Kidney (tissue), 14 donors: Measurements from ENCODE around the gene PDZRN4. TPM values are rescaled to one million over a fixed set of nuclear protein-coding genes. Genes with fewer than 3 reads are reported as not detected.

Experiments
- DNase-seq, 5 donors: peaks; one replicate each; pipeline ENCODE4 v3.0.0-alpha.2; 2013 to 2020
- FAIRE-seq: peaks from 2 replicates; lab custom pipeline; 2012; peaks lifted over from hg19 to GRCh38; lab: Jason Lieb, UNC
- H3K27ac ChIP-seq, 2 donors: one replicate each; pipeline ENCODE4 v1.7.0; 2013; ENCODE audit warnings: low read depth in 2 of 2, low read length in 2 of 2, inconsistent platforms in 1 of 2
- H3K27me3 ChIP-seq: one replicate; pipeline ENCODE4 v1.7.1; 2013; ENCODE audit warnings: low read length, inconsistent platforms; ENCODE audit not compliant: control insufficient read depth, insufficient read depth
- H3K36me3 ChIP-seq, 3 donors: one replicate each; pipeline versions ENCODE4 v1.7.0 to v1.7.1; 2013; ENCODE audit warnings: low read length in 3 of 3, control low read depth in 1 of 3, inconsistent platforms in 1 of 3; ENCODE audit not compliant: insufficient read depth in 3 of 3, control insufficient read depth in 2 of 3
- H3K4me1 ChIP-seq, 3 donors: one replicate each; pipeline versions ENCODE4 v1.7.0 to v1.7.1; 2013; ENCODE audit warnings: low read length in 3 of 3, inconsistent platforms in 1 of 3, low read depth in 1 of 3; ENCODE audit not compliant: control insufficient read depth in 2 of 3, insufficient read depth in 2 of 3
- H3K4me3 ChIP-seq, 3 donors: one replicate each; pipeline versions ENCODE4 v1.7.0 to v1.8.1; 2013; ENCODE audit warnings: low read length in 3 of 3, control low read depth in 1 of 3, inconsistent platforms in 1 of 3
- H3K9ac ChIP-seq, 3 donors: one replicate each; pipeline versions ENCODE4 v1.7.0 to v1.7.1; 2013; ENCODE audit warnings: low read length in 3 of 3, control low read depth in 1 of 3, inconsistent platforms in 1 of 3
- H3K9me3 ChIP-seq, 3 donors: one replicate each; pipeline versions ENCODE4 v1.7.0 to v1.7.1; 2013; ENCODE audit warnings: low read length in 3 of 3, control low read depth in 1 of 3, inconsistent platforms in 1 of 3; ENCODE audit not compliant: control insufficient read depth in 2 of 3, insufficient read depth in 1 of 3
- intact Hi-C: fragments of 100-400 bp; cut with DNase I; formaldehyde crosslinking; loops from one replicate; pipeline ENCODE4 v1.11.1; 2022
- polyA plus RNA-seq: library from polyadenylated mRNA; stranded (reverse); fragments of 350-450 nt; fragmentation: Illumina TruSeq; extraction: RNeasy Lipid Tissue Mini Kit (QIAGEN cat#74804); gene quantifications from one replicate; pipeline ENCODE4 v1.2.3, GENCODE V29; 2014; ENCODE audit warnings: low read depth, low replicate concordance; ENCODE audit not compliant: insufficient read depth
- total RNA-seq: library from RNA; stranded (reverse); fragmentation: NEBNext Ultra II Directional; extraction: Animal tissue kit (Norgen Biotek cat#: 25700); gene quantifications from one replicate; pipeline ENCODE4 v1.2.1, GENCODE V29; 2021
- TF ChIP-seq, protein P1 (sequence below): IDR thresholded peaks from 3 replicates; pipeline ENCODE4 v1.5.1; 2012; ENCODE audit warnings: mild to moderate bottlenecking, moderate library complexity, borderline replicate concordance; ENCODE audit not compliant: insufficient read depth; ENCODE audit errors: extremely low read depth
- donor health status: control.
- donor health status: control.
- donor health status: control.
- donor health status: control.
- donor health status: control.
- donor health status: DM: yes; HTN: yes; CAD: no.
- donor health status: Normal renal cell carcinoma (clear cell type).

Gene PDZRN4
- total and polyA plus RNA-seq, 2 donors from 2014 or later, result 0.56 to 2.1 TPM

DNA sequence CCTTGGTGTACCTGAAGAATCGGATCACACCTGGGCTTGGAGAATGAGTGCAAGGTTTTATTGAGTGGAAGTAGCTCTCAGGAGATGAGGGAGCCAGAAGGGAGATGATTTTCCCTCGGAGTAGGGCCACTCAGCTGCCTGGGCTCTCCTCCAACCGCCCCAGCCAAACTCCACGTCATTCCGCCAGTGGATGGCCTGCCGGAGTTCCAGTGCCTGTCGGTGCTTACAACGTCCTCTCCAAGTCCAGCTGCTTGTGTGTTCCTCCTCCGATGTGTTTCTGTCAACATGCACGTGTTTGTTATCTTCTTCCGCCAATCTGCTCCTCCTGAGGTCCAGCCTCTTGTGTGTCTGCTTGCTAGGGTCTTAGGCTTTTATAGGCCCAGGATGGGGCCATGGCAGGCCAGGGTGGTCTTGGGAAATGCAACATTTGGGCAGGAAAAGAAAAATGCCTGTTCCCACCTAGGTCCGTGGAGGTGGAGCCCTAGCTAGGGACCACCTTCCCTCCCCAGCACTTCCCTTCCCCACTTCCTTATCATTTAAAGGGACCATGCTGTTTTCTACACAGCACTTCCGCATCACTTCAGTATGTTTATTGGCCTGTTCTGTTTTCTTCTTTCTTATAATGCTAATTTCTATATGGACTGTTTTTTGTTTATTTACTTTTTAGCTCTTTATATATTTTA, 343.2 kb downstream of the PDZRN4 start:
- intact Hi-C loops, result no loop called here
- no peak for FAIRE-seq
- Histone ChIP-seq H3K4me1 (no peaks in the 10 kb centered on the region), H3K27ac (no peak overlapping the region), H3K9me3 (no peaks in the 10 kb centered on the region), H3K36me3 (no peaks in the 10 kb centered on the region), H3K9ac (no peak overlapping the region), H3K4me3 (no peak overlapping the region), H3K27me3 (no peaks in the 10 kb centered on the region)
- TF ChIP-seq, protein P1, sequence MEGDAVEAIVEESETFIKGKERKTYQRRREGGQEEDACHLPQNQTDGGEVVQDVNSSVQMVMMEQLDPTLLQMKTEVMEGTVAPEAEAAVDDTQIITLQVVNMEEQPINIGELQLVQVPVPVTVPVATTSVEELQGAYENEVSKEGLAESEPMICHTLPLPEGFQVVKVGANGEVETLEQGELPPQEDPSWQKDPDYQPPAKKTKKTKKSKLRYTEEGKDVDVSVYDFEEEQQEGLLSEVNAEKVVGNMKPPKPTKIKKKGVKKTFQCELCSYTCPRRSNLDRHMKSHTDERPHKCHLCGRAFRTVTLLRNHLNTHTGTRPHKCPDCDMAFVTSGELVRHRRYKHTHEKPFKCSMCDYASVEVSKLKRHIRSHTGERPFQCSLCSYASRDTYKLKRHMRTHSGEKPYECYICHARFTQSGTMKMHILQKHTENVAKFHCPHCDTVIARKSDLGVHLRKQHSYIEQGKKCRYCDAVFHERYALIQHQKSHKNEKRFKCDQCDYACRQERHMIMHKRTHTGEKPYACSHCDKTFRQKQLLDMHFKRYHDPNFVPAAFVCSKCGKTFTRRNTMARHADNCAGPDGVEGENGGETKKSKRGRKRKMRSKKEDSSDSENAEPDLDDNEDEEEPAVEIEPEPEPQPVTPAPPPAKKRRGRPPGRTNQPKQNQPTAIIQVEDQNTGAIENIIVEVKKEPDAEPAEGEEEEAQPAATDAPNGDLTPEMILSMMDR, result no peak
- no peak for DNase-seq

DNA sequence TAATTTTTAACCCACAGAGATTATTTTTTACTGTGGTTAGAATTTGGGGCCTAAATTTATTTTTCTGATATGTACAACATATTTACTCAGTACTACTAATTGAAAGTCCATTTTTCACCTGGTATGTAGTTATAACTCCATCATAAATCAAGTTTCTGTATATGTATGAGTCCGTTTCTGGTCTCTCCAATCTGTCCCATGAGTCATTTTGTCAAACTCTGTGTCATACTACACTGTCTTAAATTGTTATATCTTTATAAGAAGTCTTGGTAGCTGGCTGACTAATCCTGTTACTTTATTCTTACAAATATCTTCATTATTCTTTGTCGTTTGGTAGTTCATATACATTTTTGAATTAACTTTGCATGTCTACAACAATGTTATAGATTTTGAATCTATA, 344.0 kb downstream of the PDZRN4 start:
- TF ChIP-seq, protein P1, result no peak
- Histone ChIP-seq H3K9me3 (no peaks in the 10 kb centered on the region), H3K27ac (no peak overlapping the region), H3K36me3 (no peaks in the 10 kb centered on the region), H3K4me3 (no peak overlapping the region), H3K27me3 (no peaks in the 10 kb centered on the region), H3K9ac (no peak overlapping the region), H3K4me1 (no peaks in the 10 kb centered on the region)
- intact Hi-C loops, result no loop called here
- DNase-seq (no peak), FAIRE-seq (no peak)

DNA sequence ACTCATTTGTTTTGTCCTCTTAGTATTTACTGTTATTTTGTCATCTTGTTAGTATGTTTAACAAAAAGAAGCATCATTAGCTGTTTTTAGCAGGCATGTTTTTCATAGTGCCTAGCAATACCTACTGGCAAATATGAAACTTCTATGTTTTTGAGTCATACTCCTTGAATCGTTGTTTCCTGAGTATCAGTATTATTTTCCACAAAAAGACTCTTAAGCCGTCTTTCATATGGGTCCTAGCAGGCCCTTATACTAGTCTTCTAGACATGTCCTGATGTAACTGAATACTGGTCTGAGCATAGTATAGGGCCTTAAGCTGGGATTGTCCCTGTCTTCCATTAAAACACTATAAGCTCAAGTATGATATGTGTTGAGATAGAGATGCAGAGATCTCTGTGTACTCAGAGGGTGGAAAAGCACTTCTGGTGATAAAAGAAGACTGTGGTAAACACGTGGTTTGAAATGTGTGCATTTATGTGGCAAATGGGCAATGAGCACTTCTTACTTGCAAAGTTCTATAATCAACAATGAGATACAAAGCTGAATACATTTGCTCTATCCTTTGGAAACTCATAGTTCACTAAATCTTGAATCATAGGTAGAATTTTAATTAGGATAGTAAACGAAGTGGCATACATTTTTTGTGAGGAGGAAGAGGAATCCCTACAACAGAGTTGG, 348.8 kb downstream of the PDZRN4 start:
- intact Hi-C loops, result no loop called here
- TF ChIP-seq, protein P1, result no peak
- no peaks in the 10 kb centered on the region for H3K27me3 ChIP-seq
- no peak overlapping the region for H3K9ac ChIP-seq
- DNase-seq, result no peak
- no peaks in the 10 kb centered on the region for H3K4me1 ChIP-seq
- H3K4me3 ChIP-seq, result no peak overlapping the region
- no peak overlapping the region for H3K27ac ChIP-seq
- FAIRE-seq, result no peak
- H3K9me3 ChIP-seq, result no peaks in the 10 kb centered on the region
- no peaks in the 10 kb centered on the region for H3K36me3 ChIP-seq
